Central memory CD4-positive, alpha-beta T cell (primary cell): ENCODE results near the gene ABCC5.

Experiments
- DNase-seq: peaks from one replicate; pipeline ENCODE4 v3.0.0; 2022

ABCC5 gene

GRCh38 chr3:183920416-183920815 lies 97.3 kb downstream of the ABCC5 start:
- DNase-seq = no peak

GRCh38 chr3:183918178-183918577 lies 99.5 kb downstream of the ABCC5 start:
- no peak for DNase-seq

GRCh38 chr3:183917776-183918175 lies 99.9 kb downstream of the ABCC5 start:
- DNase-seq = no peak

GRCh38 chr3:183914856-183915255 lies 102.8 kb downstream of the ABCC5 start:
- DNase-seq = no peak

- DNase-seq = no peak
Observed at GRCh38 chr3:183913580-183913920, 104.1 kb downstream of the ABCC5 start.

GRCh38 chr3:183912895-183913579 lies 104.6 kb downstream of the ABCC5 start:
- DNase-seq = no peak

- no peak for DNase-seq
Observed at GRCh38 chr3:183911763-183912506, 105.7 kb downstream of the ABCC5 start.

- no peak for DNase-seq
Observed at GRCh38 chr3:183911087-183911486, 106.6 kb downstream of the ABCC5 start.

GRCh38 chr3:183909030-183909600 lies 108.6 kb downstream of the ABCC5 start:
- DNase-seq = no peak

- no peak for DNase-seq
Observed at GRCh38 chr3:183907911-183908331, 109.8 kb downstream of the ABCC5 start.

- no peak for DNase-seq
Observed at GRCh38 chr3:183907176-183907575, 110.5 kb downstream of the ABCC5 start.

GRCh38 chr3:183906234-183906921 lies 111.3 kb downstream of the ABCC5 start:
- DNase-seq = no peak

GRCh38 chr3:183904833-183905780 lies 112.6 kb downstream of the ABCC5 start:
- DNase-seq = no peak

GRCh38 chr3:183898028-183898431 lies 119.7 kb downstream of the ABCC5 start:
- no peak for DNase-seq

- no peak for DNase-seq
Observed at GRCh38 chr3:183897606-183898005, 120.1 kb downstream of the ABCC5 start.

GRCh38 chr3:183896610-183897009 lies 121.1 kb downstream of the ABCC5 start:
- DNase-seq = no peak

GRCh38 chr3:183896184-183896583 lies 121.5 kb downstream of the ABCC5 start:
- no peak for DNase-seq

GRCh38 chr3:183895774-183896173 lies 121.9 kb downstream of the ABCC5 start:
- no peak for DNase-seq

- peak; percentile 39 for DNase-seq
Observed at GRCh38 chr3:183895296-183895695, 122.4 kb downstream of the ABCC5 start.

GRCh38 chr3:183892610-183893214 lies 125.0 kb downstream of the ABCC5 start:
- DNase-seq = no peak

GRCh38 chr3:183885766-183886165 lies 131.9 kb downstream of the ABCC5 start:
- DNase-seq = no peak
